Measurements from ENCODE around the gene PRKCH.

PRKCH gene

GRCh38 chr14:61574514-61574807, 253.1 kb downstream of the PRKCH start:
- no peak for DNase-seq

GRCh38 chr14:61575126-61575525, 253.7 kb downstream of the PRKCH start:
- DNase-seq = no peak

- no peak for DNase-seq
Measured at GRCh38 chr14:61575551-61576150, 254.3 kb downstream of the PRKCH start.

- no peak for DNase-seq
Measured at GRCh38 chr14:61577506-61577931, 256.1 kb downstream of the PRKCH start.

GRCh38 chr14:61578745-61579144, 257.4 kb downstream of the PRKCH start:
- DNase-seq = no peak

- no peak for DNase-seq
Measured at GRCh38 chr14:61581340-61581739, 260.0 kb downstream of the PRKCH start.

GRCh38 chr14:61581955-61582615, 260.7 kb downstream of the PRKCH start:
- no peak for DNase-seq

GRCh38 chr14:61582815-61583214, 261.4 kb downstream of the PRKCH start:
- DNase-seq = no peak

GRCh38 chr14:61584331-61584741, 263.0 kb downstream of the PRKCH start:
- no peak for DNase-seq

- no peak for DNase-seq
Measured at GRCh38 chr14:61585598-61586543, 264.5 kb downstream of the PRKCH start.

GRCh38 chr14:61586544-61587055, 265.2 kb downstream of the PRKCH start:
- DNase-seq = no peak

- DNase-seq = no peak
Measured at GRCh38 chr14:61587081-61587713, 265.8 kb downstream of the PRKCH start.

GRCh38 chr14:61588419-61588901, 267.1 kb downstream of the PRKCH start:
- no peak for DNase-seq

GRCh38 chr14:61589691-61590581, 268.6 kb downstream of the PRKCH start:
- DNase-seq = no peak

- DNase-seq = no peak
Measured at GRCh38 chr14:61591862-61592261, 270.5 kb downstream of the PRKCH start.

GRCh38 chr14:61593330-61593729, 272.0 kb downstream of the PRKCH start:
- DNase-seq = no peak

- DNase-seq = no peak
Measured at GRCh38 chr14:61596990-61597389, 275.6 kb downstream of the PRKCH start.

- no peak for DNase-seq
Measured at GRCh38 chr14:61598980-61599379, 277.6 kb downstream of the PRKCH start.

- no peak for DNase-seq
Measured at GRCh38 chr14:61599942-61600341, 278.6 kb downstream of the PRKCH start.

All from NCI-H774 (cell line).